ENCODE data around the gene DNER. TPM values are rescaled to one million over a fixed set of nuclear protein-coding genes. Genes with fewer than 3 reads are reported as not detected.

DNER gene
- total and polyA plus RNA-seq, 2 of the 4 experiments (the other 2 are of a cell fraction) = under 0.01 to 0.14 TPM

DNA sequence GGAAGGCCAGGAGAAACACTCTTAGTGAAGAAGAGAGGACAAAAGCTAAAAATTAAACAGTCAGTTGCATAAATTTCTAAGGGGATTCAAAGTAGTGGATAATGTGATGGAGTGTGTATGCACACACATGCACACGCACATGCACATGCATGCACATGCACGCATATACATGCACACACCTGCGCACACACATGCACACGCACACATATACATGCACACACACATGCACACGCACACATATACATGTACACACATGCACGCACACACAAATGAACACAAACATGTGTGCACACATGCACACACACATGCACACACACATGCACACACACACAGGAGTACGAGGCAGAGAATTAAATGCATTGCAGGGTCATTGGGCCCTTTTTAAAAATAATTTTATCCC, 117.6 kb downstream of the DNER start:
- ChIA-PET CTCF (no interaction called here), POLR2A (ENCODE audit: unreplicated experiment) (no interaction called here)
- H4K8ac ChIP-seq (ENCODE audit: low read depth in 2 of 2, low read length in 2 of 2) = no peak overlapping the region
- no peaks in the 10 kb centered on the region for H4K20me1 ChIP-seq (ENCODE audit: insufficient read depth, low read length)
- dilution Hi-C loops (cut with HindIII; ENCODE audit: low sequenced_read_pairs, unreplicated experiment) (no loop called here), intact Hi-C loops (cut with micrococcal nuclease) (no loop called here), in situ Hi-C loops (cut with MboI; ENCODE audit: low sequenced_read_pairs) (loop anchor here (25.0 kb wide), 2 partner anchors 909 to 1684 kb away; no protein-coding TSS in a partner anchor)
- peaks cover 1% of the 10 kb centered on the region; the same call in 1 of the 2 replicates for H3K9me3 ChIP-seq (ENCODE audit: control insufficient read depth, insufficient read depth, low read length)
- ATAC-seq (ENCODE audit: low read depth) = no peak
- H3K23ac ChIP-seq (ENCODE audit: low read depth, low read length) = no peak overlapping the region
- TF ChIP-seq CEBPB (IDR thresholded peaks at IDR 0.05; ENCODE audit: low read depth, low read length) (no peak), POLR2A (IDR thresholded peaks at IDR 0.05; ENCODE audit: low read depth, low read length) (no peak), MXI1 (IDR thresholded peaks at IDR 0.05; ENCODE audit: borderline replicate concordance, low read depth, low read length) (no peak), SMC3 (IDR thresholded peaks at IDR 0.05; ENCODE audit: low read depth, low read length) (no peak), RAD21 (IDR thresholded peaks at IDR 0.05; ENCODE audit: low read length) (no peak), NFE2L2 (IDR thresholded peaks at IDR 0.05; ENCODE audit: low read depth, low read length) (no peak), CHD1 (IDR thresholded peaks at IDR 0.05; ENCODE audit: low read depth, low read length) (no peak)
- TF ChIP-seq, protein P1, sequence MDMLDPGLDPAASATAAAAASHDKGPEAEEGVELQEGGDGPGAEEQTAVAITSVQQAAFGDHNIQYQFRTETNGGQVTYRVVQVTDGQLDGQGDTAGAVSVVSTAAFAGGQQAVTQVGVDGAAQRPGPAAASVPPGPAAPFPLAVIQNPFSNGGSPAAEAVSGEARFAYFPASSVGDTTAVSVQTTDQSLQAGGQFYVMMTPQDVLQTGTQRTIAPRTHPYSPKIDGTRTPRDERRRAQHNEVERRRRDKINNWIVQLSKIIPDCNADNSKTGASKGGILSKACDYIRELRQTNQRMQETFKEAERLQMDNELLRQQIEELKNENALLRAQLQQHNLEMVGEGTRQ (IDR thresholded peaks at IDR 0.05; ENCODE audit: low read depth, low read length) = no peak
- no peak overlapping the region for H2AK5ac ChIP-seq (ENCODE audit: low read depth, low read length)
- no peaks in the 10 kb centered on the region for H3K27me3 ChIP-seq (ENCODE audit: control insufficient read depth, insufficient read depth, low read length)
- no peaks in the 10 kb centered on the region for H3K9me1 ChIP-seq (ENCODE audit: insufficient read depth, low read length)
- no peak overlapping the region for H2AK9ac ChIP-seq (replicated peaks; ENCODE audit: low read depth, low read length, poor library complexity)
- H3K4me3 ChIP-seq (ENCODE audit: insufficient read depth, low read depth, low read length) = no peak overlapping the region
- H3K4me1 ChIP-seq (ENCODE audit: control insufficient read depth, insufficient read depth, low read length) = no peaks in the 10 kb centered on the region
- no peak overlapping the region for H3K27ac ChIP-seq (ENCODE audit: insufficient read depth, low read length)
- no TSS peak for BruUV-seq (replicated peaks)
- no peak overlapping the region for H2BK120ac ChIP-seq (ENCODE audit: low read depth, low read length)
- no peak for DNase-seq
- no peak overlapping the region for H3K4me2 ChIP-seq (ENCODE audit: low read depth, low read length)
- H2BK5ac ChIP-seq (ENCODE audit: low read depth, low read length, poor library complexity, severe bottlenecking) = no peak overlapping the region
- H4K91ac ChIP-seq (ENCODE audit: insufficient read depth, low read depth, low read length) = no peak overlapping the region
- H2BK20ac ChIP-seq (ENCODE audit: low read depth, low read length) = no peak overlapping the region
- no peaks in the 10 kb centered on the region for H3K36me3 ChIP-seq (ENCODE audit: control insufficient read depth, insufficient read depth, low read length)
- no peak overlapping the region for H3K4ac ChIP-seq (ENCODE audit: low read depth, low read length)
- no peak overlapping the region for H2BK15ac ChIP-seq (ENCODE audit: low read depth, low read length)
- H3K56ac ChIP-seq (ENCODE audit: extremely low read depth, insufficient read depth, low read length) = no peak overlapping the region
- no peaks in the 10 kb centered on the region for H3K79me1 ChIP-seq (ENCODE audit: low read depth in 1 of 2, low read length in 2 of 2)
- 80% methylated on average over 1 of the region's 7 CpGs; no CpG with 5 or more reads in 1 of the 2 experiments for WGBS, 2 experiments (ENCODE audit: extremely low coverage in 2 of 2, insufficient read length in 1 of 2)
- no peak overlapping the region for H3K9ac ChIP-seq (ENCODE audit: low read depth, low read length)
- no peak overlapping the region for H3K18ac ChIP-seq (ENCODE audit: low read depth, low read length)
- no peak overlapping the region for H3K14ac ChIP-seq (replicated peaks; ENCODE audit: low read depth, low read length)
- H4K5ac ChIP-seq (ENCODE audit: low read depth, low read length) = no peak overlapping the region
- H2AFZ ChIP-seq (replicated peaks; ENCODE audit: low read length, poor library complexity) = no peak overlapping the region

All from IMR-90 (cell line).